GM12872 (cell line): ENCODE measurements around the gene PGP.

Experiments used
- CTCF ChIP-seq: IDR thresholded peaks from 3 replicates; pipeline ENCODE4 v1.5.1; 2011; ENCODE audit warnings: low read depth, mild to moderate bottlenecking, low read length, moderate library complexity; ENCODE audit not compliant: insufficient read depth

PGP gene

GRCh38 chr16:2179107-2179501 is 35.5 kb downstream of the PGP start:
- no peak for TF ChIP-seq CTCF

- TF ChIP-seq CTCF, result no peak
These were observed 36.1 kb downstream of the PGP start for GRCh38 chr16:2178321-2179106.

- TF ChIP-seq CTCF, result no peak
These were observed 37.1 kb downstream of the PGP start for GRCh38 chr16:2177561-2177960.

- TF ChIP-seq CTCF, result no peak
These were observed 37.5 kb downstream of the PGP start for GRCh38 chr16:2177101-2177500.

GRCh38 chr16:2176047-2176446 is 38.6 kb downstream of the PGP start:
- no peak for TF ChIP-seq CTCF

GRCh38 chr16:2175454-2175853 is 39.2 kb downstream of the PGP start:
- no peak for TF ChIP-seq CTCF

- no peak for TF ChIP-seq CTCF
These were observed 40.1 kb downstream of the PGP start for GRCh38 chr16:2174396-2175131.
